D721Med (cell line): ENCODE data around the gene RNU2-1.
"Not testable (repeated sequence)": the region's sequence is repeated elsewhere in the genome, so short reads cannot be mapped to it uniquely, and the experiment has no call there.

ENCODE experiments used
- DNase-seq: peaks from one replicate; pipeline ENCODE4 v3.0.0; 2011; ENCODE audit warnings: low spot score; ENCODE audit not compliant: insufficient read length
- FAIRE-seq: peaks from 2 replicates; lab custom pipeline; 2011; peaks lifted over from hg19 to GRCh38; lab: Jason Lieb, UNC
- TF ChIP-seq, protein P1 (sequence below): IDR thresholded peaks from 2 replicates; pipeline ENCODE4 v1.5.1; 2012; ENCODE audit warnings: mild to moderate bottlenecking, control low read depth; ENCODE audit not compliant: insufficient read depth; ENCODE audit errors: missing control alignments

Gene RNU2-1

GRCh38 chr17:43233877-43234276, at the start of gene RNU2-1:
TSS of gene RNU2-1 (minus strand) at chr17:43233977.
- FAIRE-seq, result not testable (repeated sequence)

GRCh38 chr17:43272914-43273313, 39.1 kb upstream of the RNU2-1 start:
- FAIRE-seq, DNase-seq: not testable (repeated sequence)

More at GRCh38 chr17:43233877-43234276, at the start of gene RNU2-1:
- DNase-seq, result not testable (repeated sequence)

GRCh38 chr17:43272483-43272882, 38.7 kb upstream of the RNU2-1 start:
- DNase-seq, FAIRE-seq: not testable (repeated sequence)

DNA sequence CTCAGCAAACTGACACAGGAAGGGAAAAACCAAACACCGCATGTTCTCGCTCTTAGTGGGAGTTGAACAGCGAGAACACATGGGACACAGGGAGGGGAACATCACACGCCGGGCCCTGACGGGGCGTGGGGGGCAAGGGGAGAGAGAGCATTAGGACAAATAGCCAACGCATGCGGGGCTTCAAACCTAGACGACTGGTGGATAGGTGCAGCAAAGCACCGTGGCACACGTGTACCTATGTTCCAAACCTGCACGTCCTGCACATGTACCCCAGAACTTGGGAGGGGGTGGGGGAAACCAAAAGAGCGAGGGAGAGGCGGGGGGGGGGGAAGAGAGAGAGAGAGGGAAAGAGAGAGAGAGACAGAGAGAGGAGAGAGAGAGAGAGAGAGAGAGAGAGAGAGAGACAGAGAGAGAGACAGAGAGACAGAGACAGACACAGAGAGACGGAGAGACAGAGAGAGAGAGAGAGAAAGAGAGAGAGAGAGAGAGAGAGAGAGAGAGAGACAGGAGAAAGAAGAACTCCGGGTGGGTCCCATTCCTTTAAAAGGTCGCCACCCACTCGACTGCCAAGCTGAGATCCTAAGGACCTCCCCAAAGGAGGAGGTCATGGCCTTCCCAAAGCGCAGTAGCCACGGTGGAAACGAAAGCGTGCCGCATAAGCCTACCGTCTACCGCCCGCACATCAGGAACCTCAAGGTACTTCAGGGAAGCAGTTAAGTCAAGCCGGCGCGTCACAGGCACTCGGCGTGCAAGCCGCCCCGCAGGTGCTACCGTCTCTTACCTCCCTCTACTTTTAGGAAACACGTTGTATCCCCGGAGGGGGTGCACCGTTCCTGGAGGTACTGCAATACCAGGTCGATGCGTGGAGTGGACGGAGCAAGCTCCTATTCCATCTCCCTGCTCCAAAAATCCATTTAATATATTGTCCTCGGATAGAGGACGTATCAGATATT, 37.1 kb upstream of the RNU2-1 start:
- not testable (repeated sequence) for DNase-seq, FAIRE-seq

DNA sequence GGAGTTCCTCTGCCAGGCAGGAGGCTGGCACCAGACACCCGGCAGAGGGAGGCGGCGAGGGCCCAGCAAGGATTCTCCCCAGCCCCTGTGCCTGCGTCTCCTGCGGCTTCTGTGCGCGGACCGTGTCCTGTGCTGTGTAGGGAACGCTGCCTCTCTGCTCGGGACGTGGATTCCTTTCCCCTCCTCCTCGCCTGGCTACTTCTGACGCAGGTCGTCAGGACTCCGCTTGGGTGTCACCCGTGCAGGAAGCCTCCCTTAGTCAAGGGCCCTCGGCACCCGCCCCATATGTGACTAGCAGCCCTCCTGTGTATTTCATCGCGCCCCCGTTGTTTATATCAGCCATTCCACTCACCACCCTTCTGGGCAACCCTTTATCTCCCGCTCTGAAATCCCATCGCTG, 12.7 kb upstream of the RNU2-1 start:
- not testable (repeated sequence) for DNase-seq, FAIRE-seq

GRCh38 chr17:43240596-43241352, 7.0 kb upstream of the RNU2-1 start:
- not testable (repeated sequence) for DNase-seq, FAIRE-seq

DNA sequence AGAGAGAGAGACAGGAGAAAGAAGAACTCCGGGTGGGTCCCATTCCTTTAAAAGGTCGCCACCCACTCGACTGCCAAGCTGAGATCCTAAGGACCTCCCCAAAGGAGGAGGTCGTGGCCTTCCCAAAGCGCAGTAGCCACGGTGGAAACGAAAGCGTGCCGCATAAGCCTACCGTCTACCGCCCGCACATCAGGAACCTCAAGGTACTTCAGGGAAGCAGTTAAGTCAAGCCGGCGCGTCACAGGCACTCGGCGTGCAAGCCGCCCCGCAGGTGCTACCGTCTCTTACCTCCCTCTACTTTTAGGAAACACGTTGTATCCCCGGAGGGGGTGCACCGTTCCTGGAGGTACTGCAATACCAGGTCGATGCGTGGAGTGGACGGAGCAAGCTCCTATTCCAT, 5.8 kb upstream of the RNU2-1 start:
- FAIRE-seq, DNase-seq: not testable (repeated sequence)

DNA sequence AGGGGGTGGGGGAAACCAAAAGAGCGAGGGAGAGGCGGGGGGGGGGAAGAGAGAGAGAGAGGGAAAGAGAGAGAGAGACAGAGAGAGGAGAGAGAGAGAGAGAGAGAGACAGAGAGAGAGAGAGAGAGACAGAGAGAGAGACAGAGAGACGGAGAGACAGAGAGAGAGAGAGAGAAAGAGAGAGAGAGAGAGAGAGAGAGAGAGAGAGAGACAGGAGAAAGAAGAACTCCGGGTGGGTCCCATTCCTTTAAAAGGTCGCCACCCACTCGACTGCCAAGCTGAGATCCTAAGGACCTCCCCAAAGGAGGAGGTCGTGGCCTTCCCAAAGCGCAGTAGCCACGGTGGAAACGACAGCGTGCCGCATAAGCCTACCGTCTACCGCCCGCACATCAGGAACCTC, 514 bp downstream of the RNU2-1 start:
- DNase-seq, FAIRE-seq: not testable (repeated sequence)

DNA sequence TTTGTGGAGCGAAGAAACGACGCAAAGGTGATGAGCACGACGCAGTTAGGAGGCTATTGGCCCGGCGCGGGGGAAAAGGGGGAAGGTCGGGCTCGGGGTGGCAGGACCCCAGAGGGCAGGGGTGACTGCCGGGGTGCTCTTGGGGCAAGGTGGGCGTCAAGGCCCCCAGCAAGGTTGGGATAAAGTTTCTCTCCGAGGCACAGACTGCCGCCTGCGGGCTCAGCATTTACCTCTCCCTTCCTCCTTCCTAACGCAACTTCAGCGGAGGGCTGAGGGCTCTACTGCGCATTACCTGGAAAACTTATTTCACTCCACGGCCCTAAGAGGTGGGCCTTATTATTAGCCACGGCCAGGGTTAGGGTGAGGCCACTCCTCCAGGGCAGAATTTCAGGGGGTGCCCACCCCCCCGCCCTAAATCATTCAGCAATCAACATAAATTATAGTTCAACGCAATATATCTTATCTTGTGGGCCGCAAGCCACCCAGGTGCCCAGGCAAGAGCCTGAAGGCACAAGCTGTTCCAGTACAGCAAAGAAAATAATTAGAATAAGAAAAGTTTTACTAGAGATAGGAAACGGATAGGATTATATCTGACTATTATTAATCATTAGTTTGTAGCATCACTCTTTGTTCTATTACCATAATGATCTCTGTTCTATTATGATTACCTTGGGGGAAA, 1.6 kb downstream of the RNU2-1 start:
- not testable (repeated sequence) for FAIRE-seq, DNase-seq

GRCh38 chr17:43231205-43232020, 2.4 kb downstream of the RNU2-1 start:
- not testable (repeated sequence) for FAIRE-seq, DNase-seq

DNA sequence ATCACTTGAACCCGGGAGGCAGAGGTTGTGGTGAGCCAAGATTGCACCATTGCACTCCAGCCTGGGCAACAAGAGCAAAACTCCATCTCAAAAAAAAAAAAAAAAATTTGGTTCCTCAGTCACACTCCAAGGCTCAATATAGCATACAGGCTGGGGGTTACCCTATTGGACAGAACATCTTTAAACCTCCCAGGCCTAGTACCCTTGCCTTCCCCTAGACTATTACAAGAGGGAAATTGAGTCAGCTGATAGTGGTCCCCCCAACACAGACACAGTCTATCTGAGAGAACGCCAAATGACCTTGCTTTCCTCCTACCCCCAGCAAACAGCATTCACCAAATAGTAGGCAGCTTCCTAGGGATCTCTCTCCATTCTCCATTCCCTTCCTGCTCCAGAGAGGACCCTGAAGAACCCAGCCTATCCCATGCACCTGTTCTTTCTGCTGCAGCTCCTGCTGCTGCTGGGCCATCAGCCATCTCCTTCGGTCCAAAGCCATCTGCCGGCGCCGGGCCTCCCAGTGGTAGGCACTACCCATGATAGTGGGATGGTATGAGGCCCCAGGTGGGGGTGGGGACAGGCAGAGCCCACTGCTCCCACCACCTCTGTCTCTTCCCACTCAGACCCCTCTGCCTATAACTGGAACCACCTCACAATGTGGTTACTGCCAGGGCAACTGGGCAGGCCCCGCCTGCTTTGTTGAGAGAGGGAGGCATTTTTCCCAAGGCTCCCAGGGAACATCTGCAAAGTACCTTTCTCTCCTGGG, 5.6 kb downstream of the RNU2-1 start, which contains the start of gene CCDC200:
Gene CCDC200, minus strand, starts transcription at position 604 of the 763 bp plus-strand sequence. Its CDS starts 69 bp downstream, at position 535.
- not testable (repeated sequence) for FAIRE-seq

DNA sequence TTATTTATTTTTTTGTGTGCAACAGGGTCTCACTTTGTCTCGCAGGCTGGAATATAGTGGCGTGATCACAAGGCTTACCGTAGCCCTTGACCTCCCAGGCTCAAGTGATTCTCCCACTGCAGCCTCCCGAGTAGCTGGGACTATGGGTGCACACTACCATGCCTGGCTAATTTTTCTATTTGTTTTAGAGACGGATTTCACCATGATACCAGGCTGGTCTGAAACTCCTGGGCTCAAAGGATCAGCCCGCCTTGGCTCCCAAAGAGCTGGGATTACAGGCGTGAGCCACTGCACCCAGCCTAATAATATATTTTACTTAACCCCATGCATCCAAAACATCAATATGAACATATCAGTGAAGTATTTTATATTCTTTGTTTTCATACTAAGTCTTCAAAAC, 7.4 kb downstream of the RNU2-1 start:
- no peak for FAIRE-seq
- TF ChIP-seq, protein P1, sequence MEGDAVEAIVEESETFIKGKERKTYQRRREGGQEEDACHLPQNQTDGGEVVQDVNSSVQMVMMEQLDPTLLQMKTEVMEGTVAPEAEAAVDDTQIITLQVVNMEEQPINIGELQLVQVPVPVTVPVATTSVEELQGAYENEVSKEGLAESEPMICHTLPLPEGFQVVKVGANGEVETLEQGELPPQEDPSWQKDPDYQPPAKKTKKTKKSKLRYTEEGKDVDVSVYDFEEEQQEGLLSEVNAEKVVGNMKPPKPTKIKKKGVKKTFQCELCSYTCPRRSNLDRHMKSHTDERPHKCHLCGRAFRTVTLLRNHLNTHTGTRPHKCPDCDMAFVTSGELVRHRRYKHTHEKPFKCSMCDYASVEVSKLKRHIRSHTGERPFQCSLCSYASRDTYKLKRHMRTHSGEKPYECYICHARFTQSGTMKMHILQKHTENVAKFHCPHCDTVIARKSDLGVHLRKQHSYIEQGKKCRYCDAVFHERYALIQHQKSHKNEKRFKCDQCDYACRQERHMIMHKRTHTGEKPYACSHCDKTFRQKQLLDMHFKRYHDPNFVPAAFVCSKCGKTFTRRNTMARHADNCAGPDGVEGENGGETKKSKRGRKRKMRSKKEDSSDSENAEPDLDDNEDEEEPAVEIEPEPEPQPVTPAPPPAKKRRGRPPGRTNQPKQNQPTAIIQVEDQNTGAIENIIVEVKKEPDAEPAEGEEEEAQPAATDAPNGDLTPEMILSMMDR, result no peak

More for the DNA sequence above, 5.6 kb downstream of the RNU2-1 start, which contains the start of gene CCDC200:
- not testable (repeated sequence) for DNase-seq

More for the DNA sequence above, 7.4 kb downstream of the RNU2-1 start:
- DNase-seq, result no peak
